Fibroblast of lung (primary cell): ENCODE results near the gene IL10RB. TPM values are rescaled to one million over a fixed set of nuclear protein-coding genes. Genes with fewer than 3 reads are reported as not detected.
A peak's percentile ranks its signal among the peaks of the same experiment; 100 is the strongest.

Experiments used
- DNase-seq, 2 donors: peaks; one replicate each; pipeline versions ENCODE4 v3.0.0 to v3.0.0-alpha.2; 2010; ENCODE audit warnings: low read depth in 2 of 2
- H2AFZ ChIP-seq: 2 replicates; pipeline ENCODE4 v1.5.1; 2012; ENCODE audit warnings: low read length, control low read depth, inconsistent platforms
- H3K27ac ChIP-seq: 2 replicates; pipeline ENCODE4 v1.5.1; 2011; ENCODE audit warnings: low read length, control low read depth; ENCODE audit not compliant: insufficient read depth
- H3K27me3 ChIP-seq: 2 replicates; pipeline ENCODE4 v1.5.1; 2011; ENCODE audit warnings: mild to moderate bottlenecking, low read length; ENCODE audit not compliant: control insufficient read depth, insufficient read depth
- H3K36me3 ChIP-seq: 2 replicates; pipeline ENCODE4 v1.5.1; 2011; ENCODE audit warnings: low read length; ENCODE audit not compliant: control insufficient read depth, insufficient read depth
- H3K4me1 ChIP-seq: 2 replicates; pipeline ENCODE4 v1.5.1; 2011; ENCODE audit warnings: low read length; ENCODE audit not compliant: control insufficient read depth, insufficient read depth; ENCODE audit errors: extremely low read depth
- H3K4me2 ChIP-seq: 2 replicates; pipeline ENCODE4 v1.5.1; 2011; ENCODE audit warnings: low read length, control low read depth; ENCODE audit not compliant: insufficient read depth; ENCODE audit errors: extremely low read depth
- H3K4me3 ChIP-seq, 4 experiments: fragments of 200-600 bp in 1 of 4; sonication (generic) in 1 of 4; replicated peaks in 1 of 4; 2 replicates each; pipeline ENCODE4 v1.5.1; 2011 to 2016; ENCODE audit warnings: low read length in 4 of 4, low read depth in 3 of 4, mild to moderate bottlenecking in 3 of 4, control low read depth in 2 of 4, inconsistent platforms in 1 of 4, mixed read lengths in 1 of 4; ENCODE audit not compliant: insufficient read depth in 1 of 4; ENCODE audit errors: control extremely low read depth in 1 of 4
- H3K79me2 ChIP-seq: 2 replicates; pipeline ENCODE4 v1.5.1; 2012; ENCODE audit warnings: mild to moderate bottlenecking, low read length, inconsistent platforms; ENCODE audit not compliant: control insufficient read depth, insufficient read depth
- H3K9ac ChIP-seq: 2 replicates; pipeline ENCODE4 v1.5.1; 2011; ENCODE audit warnings: mild to moderate bottlenecking, low read length, control low read depth; ENCODE audit not compliant: insufficient read depth
- H3K9me3 ChIP-seq: 2 replicates; pipeline ENCODE4 v1.5.1; 2012; ENCODE audit warnings: low read depth, low read length; ENCODE audit not compliant: control insufficient read depth, insufficient read depth
- H4K20me1 ChIP-seq: 2 replicates; pipeline ENCODE4 v1.5.1; 2011; ENCODE audit warnings: low read length; ENCODE audit not compliant: control insufficient read depth, insufficient read depth; ENCODE audit errors: extremely low read depth
- CTCF ChIP-seq, 2 donors: IDR thresholded peaks in 1 of 2; conservative IDR thresholded peaks in 1 of 2; 1 replicate in 1 of 2; 2 replicates in 1 of 2; pipeline ENCODE4 v1.5.1; 2011 to 2012; ENCODE audit warnings: low read length in 2 of 2, control low read depth in 1 of 2, inconsistent platforms in 1 of 2, low read depth in 1 of 2, mild to moderate bottlenecking in 1 of 2
- EZH2 ChIP-seq: IDR thresholded peaks from 2 replicates; pipeline ENCODE4 v1.5.1; 2012; ENCODE audit warnings: low read length, control low read depth, mild to moderate bottlenecking; ENCODE audit errors: missing control alignments
- polyA plus RNA-seq, 2 donors: library from polyadenylated mRNA; depleted of rRNA in 1 of 2; stranded (reverse) in 1 of 2; unstranded in 1 of 2; fragments of >200 nt; gene quantifications; 2 replicates each; pipeline ENCODE4 v1.2.1, GENCODE V29; 2011 to 2012; ENCODE audit warnings: missing spikeins in 1 of 2
- total RNA-seq: library from RNA; depleted of rRNA; stranded (reverse); fragments of >200 nt; gene quantifications from 2 replicates; pipeline ENCODE4 v1.2.1, GENCODE V29; 2014

IL10RB gene
- total and polyA plus RNA-seq, 2 donors (not counting 1 experiment from before 2014, with no cell fraction given) = 56.2 to 64.1 TPM

- Histone ChIP-seq H3K27ac (no peak overlapping the region), H3K9ac (no peak overlapping the region), H3K79me2 (peaks cover 4% of the 10 kb centered on the region), H3K4me1 (peaks cover 7% of the 10 kb centered on the region), H3K27me3 (no peaks in the 10 kb centered on the region), H2AFZ (no peak overlapping the region), H3K36me3 (peaks cover 5% of the 10 kb centered on the region), H3K4me2 (no peak overlapping the region), H3K9me3 (no peaks in the 10 kb centered on the region), H3K4me3 (no peak overlapping the region), H4K20me1 (no peaks in the 10 kb centered on the region)
- TF ChIP-seq EZH2 (no peak), CTCF (conservative IDR thresholded peaks at IDR 0.05 in 1 of 2, IDR thresholded peaks at IDR 0.05 in 1 of 2; ENCODE audit: low read depth in 1 of 2, low read length in 2 of 2) (no peak)
- DNase-seq = no peak
These were observed 1.6 kb upstream of the IL10RB start for GRCh38 chr21:33264561-33264960.

- Histone ChIP-seq H2AFZ (peak overlapping the region; percentile 73), H3K4me1 (peaks cover 7% of the 10 kb centered on the region), H3K4me3 (peak overlapping the region; percentile 68 to 90 (median 70)), H3K9ac (no peak overlapping the region), H4K20me1 (no peaks in the 10 kb centered on the region), H3K79me2 (peaks cover 4% of the 10 kb centered on the region), H3K27me3 (no peaks in the 10 kb centered on the region), H3K36me3 (peaks cover 5% of the 10 kb centered on the region), H3K4me2 (peak overlapping the region; percentile 87), H3K27ac (no peak overlapping the region), H3K9me3 (no peaks in the 10 kb centered on the region)
- no peak for DNase-seq
- no peak for TF ChIP-seq CTCF (conservative IDR thresholded peaks at IDR 0.05 in 1 of 2, IDR thresholded peaks at IDR 0.05 in 1 of 2; ENCODE audit: low read depth in 1 of 2, low read length in 2 of 2)
- no peak for TF ChIP-seq EZH2
These were observed 510 bp upstream of the IL10RB start for GRCh38 chr21:33265664-33266049.

- no peaks in the 10 kb centered on the region for H4K20me1 ChIP-seq
- peak overlapping the region; percentile 71 for H3K4me2 ChIP-seq
- peak overlapping the region; percentile 85 for H3K9ac ChIP-seq
- peak overlapping the region; percentile 68 to 90 (median 70) for H3K4me3 ChIP-seq
- H3K9me3 ChIP-seq = no peaks in the 10 kb centered on the region
- H3K27me3 ChIP-seq = no peaks in the 10 kb centered on the region
- peak overlapping the region; percentile 48 for H2AFZ ChIP-seq
- H3K4me1 ChIP-seq = peaks cover 5% of the 10 kb centered on the region
- peaks cover 4% of the 10 kb centered on the region for H3K79me2 ChIP-seq
- peaks cover 8% of the 10 kb centered on the region for H3K36me3 ChIP-seq
- H3K27ac ChIP-seq = peak overlapping the region; percentile 84
- DNase-seq = no peak
- TF ChIP-seq EZH2 (no peak), CTCF (conservative IDR thresholded peaks at IDR 0.05 in 1 of 2, IDR thresholded peaks at IDR 0.05 in 1 of 2; ENCODE audit: low read depth in 1 of 2, low read length in 2 of 2) (no peak)
These were observed 595 bp downstream of the IL10RB start for GRCh38 chr21:33266789-33267135.
